WTC11 (cell line): ENCODE results near the gene SDK2.
"Not testable (repeated sequence)": the region's sequence is repeated elsewhere in the genome, so short reads cannot be mapped to it uniquely, and the experiment has no call there.

Experiments
- CBFB ChIP-seq: sonication (generic); formaldehyde crosslinking; IDR thresholded peaks from 2 replicates; pipeline ENCODE4 v1.8.1; 2022; ENCODE audit warnings: mild to moderate bottlenecking, low read depth, missing genetic modification reagents
- RELA ChIP-seq: sonication (generic); formaldehyde crosslinking; IDR thresholded peaks from 2 replicates; pipeline ENCODE4 v1.8.1; 2022; ENCODE audit warnings: missing genetic modification reagents, mild to moderate bottlenecking, borderline replicate concordance
- SMAD4 ChIP-seq: sonication (generic); formaldehyde crosslinking; IDR thresholded peaks from 2 replicates; pipeline ENCODE4 v1.8.0; 2022; ENCODE audit warnings: mild to moderate bottlenecking, missing genetic modification reagents
- TCF7 ChIP-seq: sonication (generic); formaldehyde crosslinking; IDR thresholded peaks from 2 replicates; pipeline ENCODE4 v1.8.0; 2022; ENCODE audit warnings: mild to moderate bottlenecking, low read depth, missing genetic modification reagents, moderate library complexity
- TP53 ChIP-seq: sonication (generic); formaldehyde crosslinking; IDR thresholded peaks from 2 replicates; pipeline ENCODE4 v1.8.1; 2023; ENCODE audit warnings: mild to moderate bottlenecking, missing genetic modification reagents
- ZNF317 ChIP-seq: sonication (generic); formaldehyde crosslinking; IDR thresholded peaks from 2 replicates; pipeline ENCODE4 v1.8.1; 2023; ENCODE audit warnings: low read depth, mild to moderate bottlenecking, moderate library complexity, missing genetic modification reagents, borderline replicate concordance
- TF ChIP-seq, protein P1 (sequence below): fragments of 200-600 bp; IDR thresholded peaks from 2 replicates; pipeline ENCODE4 v1.8.0; 2022; ENCODE audit warnings: antibody characterized with exemption
- TF ChIP-seq, protein P2 (sequence below): sonication (generic); formaldehyde crosslinking; IDR thresholded peaks from 2 replicates; pipeline ENCODE4 v1.8.0; 2023; ENCODE audit warnings: missing genetic modification reagents
- TF ChIP-seq, protein P3 (sequence below): sonication (generic); formaldehyde crosslinking; IDR thresholded peaks from 2 replicates; pipeline ENCODE4 v1.8.1; 2022; ENCODE audit warnings: low read depth, missing genetic modification reagents, borderline replicate concordance
- TF ChIP-seq, protein P4 (sequence below): sonication (generic); formaldehyde crosslinking; IDR thresholded peaks from 2 replicates; pipeline ENCODE4 v1.8.0; 2023; ENCODE audit warnings: missing genetic modification reagents, mild to moderate bottlenecking, borderline replicate concordance
- TF ChIP-seq, protein P5 (sequence below): sonication (generic); formaldehyde crosslinking; IDR thresholded peaks from 2 replicates; pipeline ENCODE4 v1.8.1; 2023; ENCODE audit warnings: mild to moderate bottlenecking, missing genetic modification reagents, moderate library complexity
- TF ChIP-seq, protein P6 (sequence below): sonication (generic); formaldehyde crosslinking; IDR thresholded peaks from 2 replicates; pipeline ENCODE4 v1.8.0; 2022; ENCODE audit warnings: mild to moderate bottlenecking, missing genetic modification reagents

DNA sequence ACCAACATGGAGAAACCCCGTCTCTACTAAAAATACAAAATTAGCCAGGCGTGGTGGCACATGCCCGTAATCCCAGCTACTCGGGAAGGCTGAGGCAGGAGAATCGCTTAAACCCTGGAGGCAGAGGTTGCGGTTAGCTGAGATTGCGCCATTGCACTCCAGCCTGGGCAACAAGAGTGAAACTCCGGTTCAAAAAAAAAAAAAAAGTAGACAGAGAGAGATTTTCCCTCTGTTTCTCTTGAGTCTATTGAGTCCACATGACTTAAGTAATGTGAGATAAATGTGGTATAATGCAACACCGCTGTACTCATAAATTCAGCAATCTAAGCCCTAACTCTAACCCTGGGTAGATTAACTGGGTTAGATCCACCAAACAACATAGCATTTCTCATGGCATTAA lies 310.8 kb downstream of the SDK2 start:
- not testable (repeated sequence) for TF ChIP-seq TCF7, TP53, CBFB, RELA, SMAD4, ZNF317 (CRISPR knock-in tag)
- TF ChIP-seq, protein P1, sequence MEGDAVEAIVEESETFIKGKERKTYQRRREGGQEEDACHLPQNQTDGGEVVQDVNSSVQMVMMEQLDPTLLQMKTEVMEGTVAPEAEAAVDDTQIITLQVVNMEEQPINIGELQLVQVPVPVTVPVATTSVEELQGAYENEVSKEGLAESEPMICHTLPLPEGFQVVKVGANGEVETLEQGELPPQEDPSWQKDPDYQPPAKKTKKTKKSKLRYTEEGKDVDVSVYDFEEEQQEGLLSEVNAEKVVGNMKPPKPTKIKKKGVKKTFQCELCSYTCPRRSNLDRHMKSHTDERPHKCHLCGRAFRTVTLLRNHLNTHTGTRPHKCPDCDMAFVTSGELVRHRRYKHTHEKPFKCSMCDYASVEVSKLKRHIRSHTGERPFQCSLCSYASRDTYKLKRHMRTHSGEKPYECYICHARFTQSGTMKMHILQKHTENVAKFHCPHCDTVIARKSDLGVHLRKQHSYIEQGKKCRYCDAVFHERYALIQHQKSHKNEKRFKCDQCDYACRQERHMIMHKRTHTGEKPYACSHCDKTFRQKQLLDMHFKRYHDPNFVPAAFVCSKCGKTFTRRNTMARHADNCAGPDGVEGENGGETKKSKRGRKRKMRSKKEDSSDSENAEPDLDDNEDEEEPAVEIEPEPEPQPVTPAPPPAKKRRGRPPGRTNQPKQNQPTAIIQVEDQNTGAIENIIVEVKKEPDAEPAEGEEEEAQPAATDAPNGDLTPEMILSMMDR: not testable (repeated sequence)
- TF ChIP-seq, protein P2, sequence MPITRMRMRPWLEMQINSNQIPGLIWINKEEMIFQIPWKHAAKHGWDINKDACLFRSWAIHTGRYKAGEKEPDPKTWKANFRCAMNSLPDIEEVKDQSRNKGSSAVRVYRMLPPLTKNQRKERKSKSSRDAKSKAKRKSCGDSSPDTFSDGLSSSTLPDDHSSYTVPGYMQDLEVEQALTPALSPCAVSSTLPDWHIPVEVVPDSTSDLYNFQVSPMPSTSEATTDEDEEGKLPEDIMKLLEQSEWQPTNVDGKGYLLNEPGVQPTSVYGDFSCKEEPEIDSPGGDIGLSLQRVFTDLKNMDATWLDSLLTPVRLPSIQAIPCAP (CRISPR knock-in tag): not testable (repeated sequence)
- TF ChIP-seq, protein P3, sequence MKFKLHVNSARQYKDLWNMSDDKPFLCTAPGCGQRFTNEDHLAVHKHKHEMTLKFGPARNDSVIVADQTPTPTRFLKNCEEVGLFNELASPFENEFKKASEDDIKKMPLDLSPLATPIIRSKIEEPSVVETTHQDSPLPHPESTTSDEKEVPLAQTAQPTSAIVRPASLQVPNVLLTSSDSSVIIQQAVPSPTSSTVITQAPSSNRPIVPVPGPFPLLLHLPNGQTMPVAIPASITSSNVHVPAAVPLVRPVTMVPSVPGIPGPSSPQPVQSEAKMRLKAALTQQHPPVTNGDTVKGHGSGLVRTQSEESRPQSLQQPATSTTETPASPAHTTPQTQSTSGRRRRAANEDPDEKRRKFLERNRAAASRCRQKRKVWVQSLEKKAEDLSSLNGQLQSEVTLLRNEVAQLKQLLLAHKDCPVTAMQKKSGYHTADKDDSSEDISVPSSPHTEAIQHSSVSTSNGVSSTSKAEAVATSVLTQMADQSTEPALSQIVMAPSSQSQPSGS (CRISPR knock-in tag): not testable (repeated sequence)
- TF ChIP-seq, protein P4, sequence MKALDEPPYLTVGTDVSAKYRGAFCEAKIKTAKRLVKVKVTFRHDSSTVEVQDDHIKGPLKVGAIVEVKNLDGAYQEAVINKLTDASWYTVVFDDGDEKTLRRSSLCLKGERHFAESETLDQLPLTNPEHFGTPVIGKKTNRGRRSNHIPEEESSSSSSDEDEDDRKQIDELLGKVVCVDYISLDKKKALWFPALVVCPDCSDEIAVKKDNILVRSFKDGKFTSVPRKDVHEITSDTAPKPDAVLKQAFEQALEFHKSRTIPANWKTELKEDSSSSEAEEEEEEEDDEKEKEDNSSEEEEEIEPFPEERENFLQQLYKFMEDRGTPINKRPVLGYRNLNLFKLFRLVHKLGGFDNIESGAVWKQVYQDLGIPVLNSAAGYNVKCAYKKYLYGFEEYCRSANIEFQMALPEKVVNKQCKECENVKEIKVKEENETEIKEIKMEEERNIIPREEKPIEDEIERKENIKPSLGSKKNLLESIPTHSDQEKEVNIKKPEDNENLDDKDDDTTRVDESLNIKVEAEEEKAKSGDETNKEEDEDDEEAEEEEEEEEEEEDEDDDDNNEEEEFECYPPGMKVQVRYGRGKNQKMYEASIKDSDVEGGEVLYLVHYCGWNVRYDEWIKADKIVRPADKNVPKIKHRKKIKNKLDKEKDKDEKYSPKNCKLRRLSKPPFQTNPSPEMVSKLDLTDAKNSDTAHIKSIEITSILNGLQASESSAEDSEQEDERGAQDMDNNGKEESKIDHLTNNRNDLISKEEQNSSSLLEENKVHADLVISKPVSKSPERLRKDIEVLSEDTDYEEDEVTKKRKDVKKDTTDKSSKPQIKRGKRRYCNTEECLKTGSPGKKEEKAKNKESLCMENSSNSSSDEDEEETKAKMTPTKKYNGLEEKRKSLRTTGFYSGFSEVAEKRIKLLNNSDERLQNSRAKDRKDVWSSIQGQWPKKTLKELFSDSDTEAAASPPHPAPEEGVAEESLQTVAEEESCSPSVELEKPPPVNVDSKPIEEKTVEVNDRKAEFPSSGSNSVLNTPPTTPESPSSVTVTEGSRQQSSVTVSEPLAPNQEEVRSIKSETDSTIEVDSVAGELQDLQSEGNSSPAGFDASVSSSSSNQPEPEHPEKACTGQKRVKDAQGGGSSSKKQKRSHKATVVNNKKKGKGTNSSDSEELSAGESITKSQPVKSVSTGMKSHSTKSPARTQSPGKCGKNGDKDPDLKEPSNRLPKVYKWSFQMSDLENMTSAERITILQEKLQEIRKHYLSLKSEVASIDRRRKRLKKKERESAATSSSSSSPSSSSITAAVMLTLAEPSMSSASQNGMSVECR: not testable (repeated sequence)
- TF ChIP-seq, protein P5, sequence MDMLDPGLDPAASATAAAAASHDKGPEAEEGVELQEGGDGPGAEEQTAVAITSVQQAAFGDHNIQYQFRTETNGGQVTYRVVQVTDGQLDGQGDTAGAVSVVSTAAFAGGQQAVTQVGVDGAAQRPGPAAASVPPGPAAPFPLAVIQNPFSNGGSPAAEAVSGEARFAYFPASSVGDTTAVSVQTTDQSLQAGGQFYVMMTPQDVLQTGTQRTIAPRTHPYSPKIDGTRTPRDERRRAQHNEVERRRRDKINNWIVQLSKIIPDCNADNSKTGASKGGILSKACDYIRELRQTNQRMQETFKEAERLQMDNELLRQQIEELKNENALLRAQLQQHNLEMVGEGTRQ (CRISPR knock-in tag): not testable (repeated sequence)
- TF ChIP-seq, protein P6, sequence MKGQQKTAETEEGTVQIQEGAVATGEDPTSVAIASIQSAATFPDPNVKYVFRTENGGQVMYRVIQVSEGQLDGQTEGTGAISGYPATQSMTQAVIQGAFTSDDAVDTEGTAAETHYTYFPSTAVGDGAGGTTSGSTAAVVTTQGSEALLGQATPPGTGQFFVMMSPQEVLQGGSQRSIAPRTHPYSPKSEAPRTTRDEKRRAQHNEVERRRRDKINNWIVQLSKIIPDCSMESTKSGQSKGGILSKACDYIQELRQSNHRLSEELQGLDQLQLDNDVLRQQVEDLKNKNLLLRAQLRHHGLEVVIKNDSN: not testable (repeated sequence)
